Rectal smooth muscle tissue (tissue), 1 donor: ENCODE measurements around the gene RNASE2.
"Not testable (repeated sequence)": the region's sequence is repeated elsewhere in the genome, so short reads cannot be mapped to it uniquely, and the experiment has no call there.

Source experiments
- H3K27ac ChIP-seq: one replicate; pipeline ENCODE4 v1.7.0; 2013; ENCODE audit warnings: low read depth, low read length, inconsistent platforms
- H3K27me3 ChIP-seq: one replicate; pipeline ENCODE4 v1.7.0; 2013; ENCODE audit warnings: low read length; ENCODE audit not compliant: control insufficient read depth, insufficient read depth
- H3K36me3 ChIP-seq: one replicate; pipeline ENCODE4 v1.7.0; 2013; ENCODE audit warnings: low read length; ENCODE audit not compliant: control insufficient read depth, insufficient read depth
- H3K4me1 ChIP-seq: one replicate; pipeline ENCODE4 v1.7.0; 2013; ENCODE audit warnings: low read length; ENCODE audit not compliant: control insufficient read depth, insufficient read depth
- H3K4me3 ChIP-seq: one replicate; pipeline ENCODE4 v1.7.0; 2013; ENCODE audit warnings: low read length
- H3K9ac ChIP-seq: one replicate; pipeline ENCODE4 v1.7.0; 2013; ENCODE audit warnings: low read length

Gene RNASE2

DNA sequence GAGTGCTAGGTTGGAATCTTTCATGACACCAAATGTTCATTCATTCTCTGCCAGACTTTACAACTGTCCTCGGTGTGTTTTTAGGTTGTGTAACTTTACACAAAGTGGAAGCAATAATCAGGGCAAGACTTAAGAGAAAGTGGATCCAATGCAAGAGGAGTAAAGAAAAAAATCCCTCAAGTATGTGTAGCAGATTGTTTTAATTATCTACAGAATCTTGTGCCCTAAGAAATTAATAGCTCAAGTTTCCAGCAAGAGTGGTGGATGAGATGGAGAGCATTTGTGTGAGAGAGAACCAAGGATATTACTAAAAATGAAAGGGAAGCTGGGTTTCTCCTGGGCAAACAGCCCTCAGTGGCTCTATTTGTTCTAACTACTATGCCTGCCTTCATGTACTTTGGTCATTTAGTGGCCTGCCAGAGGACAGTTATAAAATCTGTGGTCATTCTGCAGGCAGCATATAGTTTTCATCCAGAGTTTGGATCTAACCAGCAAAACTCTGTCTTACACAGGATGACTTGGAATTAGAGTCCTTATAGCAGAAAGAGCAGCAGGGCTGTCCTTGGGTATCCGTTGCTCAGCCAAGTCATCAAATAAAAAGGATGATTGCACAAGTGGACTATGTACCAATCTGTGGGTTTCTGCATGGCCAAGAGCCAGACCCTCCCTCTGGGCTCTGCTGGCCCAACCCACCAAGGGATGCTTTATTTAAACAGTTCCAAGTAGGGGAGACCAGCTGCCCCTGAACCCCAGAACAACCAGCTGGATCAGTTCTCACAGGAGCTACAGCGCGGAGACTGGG is at the start of gene RNASE2:
TSS of gene RNASE2 (plus strand) at position 752 of the 802 bp plus-strand sequence. CDS start 285 bp downstream, outside the sequence.
- H3K9ac ChIP-seq, H3K27me3 ChIP-seq, H3K4me3 ChIP-seq, H3K4me1 ChIP-seq, H3K36me3 ChIP-seq, H3K27ac ChIP-seq: not testable (repeated sequence)

DNA sequence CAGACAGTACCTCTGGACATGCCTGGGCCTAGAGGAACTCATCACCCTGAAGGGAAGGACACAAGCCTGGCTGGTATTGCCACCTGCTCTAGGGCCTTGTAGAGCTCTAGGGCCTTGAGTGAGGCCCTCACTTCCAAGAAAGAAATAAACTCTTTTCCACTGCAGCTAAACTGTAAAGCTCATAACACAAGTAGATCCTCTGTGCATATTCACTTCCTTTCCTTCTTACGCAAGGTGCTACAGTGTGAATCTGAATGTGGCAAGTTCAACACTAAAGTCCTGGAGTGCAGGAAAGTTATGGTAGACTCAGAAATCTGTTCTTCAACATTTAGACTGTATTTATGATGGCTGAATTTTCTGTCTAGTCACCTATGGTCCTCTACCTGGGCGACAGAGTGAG is 49.6 kb upstream of the RNASE2 start:
- Histone ChIP-seq H3K4me1 (no peaks in the 10 kb centered on the region), H3K36me3 (no peaks in the 10 kb centered on the region), H3K9ac (no peak overlapping the region), H3K27me3 (no peaks in the 10 kb centered on the region), H3K4me3 (no peak overlapping the region), H3K27ac (no peak overlapping the region)

DNA sequence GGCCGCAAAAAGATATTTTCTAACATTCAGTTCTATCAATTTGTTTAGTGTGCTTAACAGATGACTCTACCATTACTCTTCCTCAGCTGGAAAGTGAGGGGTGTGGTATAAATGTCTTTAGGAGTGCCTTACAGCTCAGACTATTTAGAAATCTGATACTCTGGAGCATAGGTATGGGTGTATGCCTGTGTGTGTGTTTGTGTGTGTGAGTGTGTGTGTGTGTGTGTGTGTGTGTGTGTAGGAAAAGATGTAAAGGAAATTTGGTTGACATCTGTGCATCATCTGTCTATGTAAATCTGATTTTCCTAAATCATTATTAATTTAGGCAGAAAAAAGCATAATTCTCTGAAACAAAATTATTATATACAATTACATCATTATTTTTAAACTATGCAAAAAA is 48.1 kb upstream of the RNASE2 start:
- Histone ChIP-seq H3K27me3 (no peaks in the 10 kb centered on the region), H3K27ac (no peak overlapping the region), H3K4me3 (no peak overlapping the region), H3K4me1 (no peaks in the 10 kb centered on the region), H3K36me3 (no peaks in the 10 kb centered on the region), H3K9ac (no peak overlapping the region)

DNA sequence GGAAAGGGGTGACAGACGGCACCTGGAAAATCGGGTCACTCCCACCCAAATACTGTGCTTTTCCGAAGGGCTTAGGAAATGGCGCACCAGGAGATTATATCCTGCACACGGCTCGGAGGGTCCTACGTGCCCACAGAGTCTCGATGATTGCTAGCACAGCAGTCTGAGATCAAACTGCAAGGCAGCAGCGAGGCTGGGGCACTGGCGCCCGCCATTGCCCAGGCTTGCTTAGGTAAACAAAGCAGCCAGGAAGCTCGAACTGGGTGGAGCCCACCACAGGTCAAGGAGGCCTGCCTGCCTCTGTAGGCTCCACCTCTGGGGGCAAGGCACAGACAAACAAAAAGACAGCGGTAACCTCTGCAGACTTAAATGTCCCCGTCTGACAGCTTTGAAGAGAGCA is 44.5 kb upstream of the RNASE2 start:
- not testable (repeated sequence) for H3K27me3 ChIP-seq, H3K9ac ChIP-seq, H3K4me1 ChIP-seq, H3K4me3 ChIP-seq, H3K27ac ChIP-seq, H3K36me3 ChIP-seq

DNA sequence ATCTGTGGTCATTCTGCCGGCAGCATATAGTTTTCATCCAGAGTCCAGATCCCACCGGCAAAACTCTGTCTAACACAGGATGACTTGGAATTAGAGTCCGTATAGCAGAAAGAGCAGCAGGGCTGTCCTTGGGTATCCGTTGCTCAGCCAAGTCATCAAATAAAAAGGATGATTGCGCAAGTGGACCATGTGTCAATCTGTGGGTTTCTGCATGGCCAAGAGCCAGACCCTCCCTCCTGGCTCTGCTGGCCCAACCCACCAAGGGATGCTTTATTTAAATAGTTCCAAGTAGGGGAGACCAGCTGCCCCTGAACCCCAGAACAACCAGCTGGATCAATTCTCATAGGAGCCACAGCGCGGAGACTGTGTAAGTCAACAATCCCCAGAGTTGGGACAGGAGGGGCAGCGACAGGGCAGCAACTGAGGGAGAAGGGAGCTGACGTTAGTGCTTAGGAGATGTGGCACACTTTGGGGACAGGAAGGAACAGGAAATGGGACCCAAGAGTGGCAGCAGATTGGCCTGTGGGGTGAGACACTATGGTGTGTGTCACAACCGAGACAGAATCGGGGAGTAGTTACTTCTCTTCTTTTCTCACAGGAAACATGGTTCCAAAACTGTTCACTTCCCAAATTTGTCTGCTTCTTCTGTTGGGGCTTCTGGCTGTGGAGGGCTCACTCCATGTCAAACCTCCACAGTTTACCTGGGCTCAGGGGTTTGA is 36.1 kb upstream of the RNASE2 start:
- H3K9ac ChIP-seq, H3K27ac ChIP-seq, H3K36me3 ChIP-seq, H3K4me3 ChIP-seq, H3K4me1 ChIP-seq, H3K27me3 ChIP-seq: not testable (repeated sequence)

DNA sequence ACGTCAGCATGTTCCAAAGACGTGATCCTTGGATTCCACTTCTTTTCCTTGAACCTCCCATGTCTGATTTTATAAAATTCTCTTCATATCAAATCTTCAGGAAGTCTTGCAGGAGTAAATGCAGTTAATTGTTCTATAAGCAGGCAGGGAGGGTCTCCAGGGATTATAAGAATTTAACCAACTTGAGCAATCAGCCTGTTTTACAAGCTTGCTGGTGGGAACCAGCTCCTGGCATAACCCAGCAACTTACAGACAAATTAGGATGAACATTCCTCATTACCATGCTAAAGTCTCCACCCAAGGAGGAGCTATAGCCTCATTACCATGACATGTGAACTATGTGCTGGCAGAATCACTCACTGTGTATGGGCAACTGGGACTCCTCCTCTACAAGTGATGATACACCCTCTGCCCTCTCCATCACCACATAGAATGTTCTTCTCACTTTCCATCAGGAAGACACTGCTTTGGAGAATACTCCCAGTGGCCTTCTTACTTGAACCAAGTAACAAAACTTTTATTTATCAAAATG is 31.5 kb upstream of the RNASE2 start:
- not testable (repeated sequence) for H3K27ac ChIP-seq, H3K27me3 ChIP-seq, H3K4me1 ChIP-seq, H3K9ac ChIP-seq, H3K36me3 ChIP-seq, H3K4me3 ChIP-seq

DNA sequence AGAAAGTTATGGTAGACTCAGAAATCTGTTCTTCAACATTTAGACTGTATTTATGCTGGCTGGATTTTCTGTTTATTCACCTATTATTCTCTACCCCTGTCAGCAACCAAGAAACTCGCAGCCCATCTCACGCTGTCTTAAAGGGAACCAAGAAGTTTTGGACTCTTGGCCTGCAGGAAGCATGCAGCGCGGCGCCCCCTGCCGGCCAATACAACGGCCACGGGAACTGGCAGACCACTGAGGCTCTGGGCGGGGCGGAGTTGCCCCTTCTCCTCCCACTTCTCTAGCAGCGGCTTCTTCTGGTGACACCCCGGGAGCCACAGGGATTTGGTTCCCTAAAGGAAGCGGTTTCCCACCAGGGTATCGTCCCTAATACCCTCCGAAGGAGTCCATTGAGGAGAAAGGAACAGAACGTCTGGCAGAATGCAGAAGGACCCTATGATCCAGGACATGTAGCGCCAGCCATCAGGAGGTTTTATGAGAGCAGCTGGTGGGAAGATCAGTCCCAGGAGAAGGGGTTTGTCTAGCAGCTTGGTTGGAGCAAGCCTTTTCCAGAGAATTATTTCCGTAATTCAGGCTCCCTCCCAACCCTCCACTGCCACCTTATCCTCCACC is 21.0 kb upstream of the RNASE2 start:
- Histone ChIP-seq H3K27me3 (no peaks in the 10 kb centered on the region), H3K36me3 (no peaks in the 10 kb centered on the region), H3K27ac (no peak overlapping the region), H3K9ac (no peak overlapping the region), H3K4me3 (no peak overlapping the region), H3K4me1 (no peaks in the 10 kb centered on the region)

DNA sequence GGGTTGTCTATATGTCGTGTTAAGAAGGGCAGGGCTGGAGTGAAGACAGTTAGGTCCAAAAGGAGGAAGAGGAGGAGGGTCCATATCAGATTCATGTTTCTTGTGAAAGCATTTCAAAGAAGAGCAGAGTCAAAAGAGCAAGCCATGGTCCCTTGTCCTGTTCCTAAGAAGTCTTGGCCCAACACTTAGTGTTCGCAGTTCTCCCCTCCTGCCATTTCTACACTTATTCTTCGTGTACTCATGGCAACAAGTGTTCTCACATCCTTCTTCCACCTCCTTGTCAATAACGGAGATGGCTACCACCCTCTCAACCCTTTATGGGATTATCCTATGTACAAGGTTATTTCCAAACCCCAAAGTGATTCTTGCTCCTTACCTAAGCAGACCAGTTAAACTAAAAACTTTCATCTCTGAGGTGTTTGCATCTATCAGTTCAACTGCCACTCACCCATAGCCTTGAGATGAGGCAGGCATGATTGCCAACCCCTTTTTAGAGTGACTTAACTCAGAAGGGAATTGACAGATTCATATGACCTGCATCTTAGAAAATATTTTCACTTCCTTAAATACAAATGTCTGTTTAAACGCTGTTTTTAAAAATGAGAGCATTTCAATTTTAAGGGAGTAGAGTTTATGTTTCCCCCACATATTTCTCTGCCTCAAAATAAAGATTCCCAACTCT is 19.8 kb upstream of the RNASE2 start:
- Histone ChIP-seq H3K4me3 (no peak overlapping the region), H3K4me1 (no peaks in the 10 kb centered on the region), H3K27me3 (no peaks in the 10 kb centered on the region), H3K9ac (no peak overlapping the region), H3K36me3 (no peaks in the 10 kb centered on the region), H3K27ac (no peak overlapping the region)

DNA sequence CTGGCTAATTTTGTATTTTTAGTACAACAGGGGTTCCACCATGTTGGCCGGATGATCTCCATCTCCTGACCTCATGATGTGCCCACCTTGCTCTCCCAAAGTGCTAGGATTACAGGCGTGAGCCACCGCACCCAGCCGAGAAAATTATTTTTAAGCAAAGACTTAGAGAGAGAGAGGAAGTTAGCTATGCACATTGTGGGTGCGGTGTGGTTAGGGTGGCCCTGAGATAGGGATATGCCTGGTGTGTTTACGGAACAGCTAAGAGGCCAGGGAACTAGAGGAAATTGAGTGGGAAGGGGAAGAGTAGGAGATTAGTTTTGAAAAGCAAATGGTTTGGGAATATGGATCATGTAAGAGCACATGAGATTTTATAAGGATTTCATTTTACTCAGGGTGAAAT is 10.1 kb upstream of the RNASE2 start:
- not testable (repeated sequence) for H3K4me1 ChIP-seq, H3K36me3 ChIP-seq, H3K4me3 ChIP-seq, H3K27ac ChIP-seq, H3K27me3 ChIP-seq, H3K9ac ChIP-seq

DNA sequence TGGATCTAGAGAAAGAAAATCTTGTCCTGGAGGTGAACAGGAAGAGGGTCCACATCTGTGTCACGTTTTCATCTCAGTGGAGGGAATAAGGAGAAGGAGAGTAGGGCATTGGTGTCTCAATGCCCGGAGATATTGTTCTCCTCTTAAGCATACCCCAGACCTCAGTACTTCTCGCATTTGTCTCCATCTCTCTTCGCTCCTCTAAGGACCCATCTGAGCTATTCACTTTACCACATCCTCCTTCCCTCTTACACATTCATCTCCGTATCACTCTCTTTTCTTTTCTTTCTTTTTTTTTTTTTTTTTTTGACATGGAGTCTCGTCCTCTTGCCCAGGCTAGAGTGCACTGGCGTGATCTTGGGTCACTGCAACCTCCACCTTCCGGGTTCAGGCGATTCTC is 8.6 kb upstream of the RNASE2 start:
- H3K4me1 ChIP-seq, H3K4me3 ChIP-seq, H3K27ac ChIP-seq, H3K36me3 ChIP-seq, H3K9ac ChIP-seq, H3K27me3 ChIP-seq: not testable (repeated sequence)

DNA sequence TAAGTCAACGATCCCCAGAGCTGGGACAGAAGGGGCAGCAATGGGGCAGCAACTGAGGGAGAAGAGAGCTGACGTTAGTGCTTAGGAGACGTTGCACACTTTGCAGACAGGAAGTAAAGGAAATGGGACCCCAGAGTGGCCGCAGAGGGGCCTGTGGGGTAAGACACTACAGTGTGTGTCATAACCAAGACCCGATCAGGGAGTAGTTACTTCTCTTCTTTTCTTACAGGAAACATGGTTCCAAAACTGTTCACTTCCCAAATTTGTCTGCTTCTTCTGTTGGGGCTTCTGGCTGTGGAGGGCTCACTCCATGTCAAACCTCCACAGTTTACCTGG is 219 bp downstream of the RNASE2 start:
- not testable (repeated sequence) for H3K4me1 ChIP-seq, H3K36me3 ChIP-seq, H3K27ac ChIP-seq, H3K27me3 ChIP-seq, H3K9ac ChIP-seq, H3K4me3 ChIP-seq

DNA sequence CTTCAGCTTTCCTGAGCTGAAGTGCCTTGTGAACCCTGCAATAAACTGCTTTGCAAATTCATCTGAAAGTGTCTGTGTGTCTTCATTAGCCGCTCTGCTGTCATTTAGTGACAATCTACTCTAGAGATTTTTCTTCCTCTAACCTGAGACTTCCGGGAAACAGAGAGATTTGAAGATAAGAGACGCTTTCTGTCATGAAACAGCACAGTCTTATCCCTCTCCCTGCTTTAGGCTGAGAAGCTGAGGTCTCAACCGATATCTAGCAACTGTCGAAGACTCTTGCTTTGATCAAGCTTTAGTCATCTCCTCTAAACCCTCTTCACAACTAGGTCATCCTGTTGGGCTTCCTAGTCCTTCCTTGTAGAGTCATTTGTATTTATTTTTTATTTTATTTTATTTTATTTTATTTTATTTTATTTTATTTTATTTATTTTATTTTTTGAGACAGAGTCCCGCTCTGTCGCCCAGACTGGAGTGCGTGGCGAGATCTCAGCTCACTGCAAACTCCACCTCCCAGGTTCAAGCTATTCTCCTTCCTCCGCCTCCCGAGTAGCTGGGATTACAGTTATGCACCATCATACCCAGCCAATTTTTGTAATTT is 1.2 kb downstream of the RNASE2 start:
- Histone ChIP-seq H3K4me1 (no peaks in the 10 kb centered on the region), H3K27ac (no peak overlapping the region), H3K27me3 (no peaks in the 10 kb centered on the region), H3K4me3 (no peak overlapping the region), H3K9ac (no peak overlapping the region), H3K36me3 (no peaks in the 10 kb centered on the region)
